Stomach (tissue), 4 donors: Measurements from ENCODE around the gene CYP46A1.

Source experiments
- POLR2A ChIP-seq, 4 donors: fragments of 450-650 bp; IDR thresholded peaks; one replicate each; pipeline ENCODE4 v1.6.1; 2016; ENCODE audit warnings: antibody characterized with exemption in 4 of 4, control low read depth in 2 of 4, mild to moderate bottlenecking in 1 of 4, moderate library complexity in 1 of 4
- TF ChIP-seq, protein P1 (sequence below), 7 experiments: fragments of 450-650 bp in 4 of 7; fragments of 200-600 bp in 3 of 7; sonication (generic) in 3 of 7; IDR thresholded peaks; one replicate each; pipeline ENCODE4 v1.5.1; 2016 to 2019; ENCODE audit warnings: antibody characterized with exemption in 7 of 7, control low read depth in 2 of 7, mild to moderate bottlenecking in 1 of 7

DNA sequence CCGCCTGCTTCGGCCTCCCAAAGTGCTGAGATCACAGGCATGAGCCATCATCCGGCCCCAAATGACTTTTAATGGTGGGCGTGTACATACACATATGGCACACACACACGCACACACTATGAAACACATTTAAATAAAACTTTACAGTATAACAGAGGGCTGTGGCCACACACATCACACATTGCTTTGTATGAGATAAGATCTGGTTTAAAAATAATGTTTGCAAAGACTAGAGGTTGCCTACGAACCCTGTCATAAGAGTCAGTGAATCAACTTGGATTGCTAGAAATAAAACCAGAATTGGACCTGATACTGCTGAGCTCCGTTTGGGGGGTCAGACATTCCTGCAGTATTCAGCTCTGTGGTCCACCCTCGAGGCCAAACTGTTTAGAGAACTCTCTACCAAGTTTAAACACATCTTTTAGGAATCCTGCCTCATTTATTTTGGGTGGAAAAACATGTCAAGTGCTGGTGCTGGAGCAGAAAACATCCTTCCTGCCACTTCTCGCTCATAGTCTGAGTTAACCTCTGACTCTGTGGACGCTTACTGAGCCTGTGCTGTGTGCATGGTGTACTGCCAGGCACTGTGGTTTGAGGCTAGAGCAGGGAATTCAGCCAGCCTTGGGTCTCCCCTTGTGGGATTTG is 61.3 kb downstream of the CYP46A1 start:
- TF ChIP-seq, protein P1, sequence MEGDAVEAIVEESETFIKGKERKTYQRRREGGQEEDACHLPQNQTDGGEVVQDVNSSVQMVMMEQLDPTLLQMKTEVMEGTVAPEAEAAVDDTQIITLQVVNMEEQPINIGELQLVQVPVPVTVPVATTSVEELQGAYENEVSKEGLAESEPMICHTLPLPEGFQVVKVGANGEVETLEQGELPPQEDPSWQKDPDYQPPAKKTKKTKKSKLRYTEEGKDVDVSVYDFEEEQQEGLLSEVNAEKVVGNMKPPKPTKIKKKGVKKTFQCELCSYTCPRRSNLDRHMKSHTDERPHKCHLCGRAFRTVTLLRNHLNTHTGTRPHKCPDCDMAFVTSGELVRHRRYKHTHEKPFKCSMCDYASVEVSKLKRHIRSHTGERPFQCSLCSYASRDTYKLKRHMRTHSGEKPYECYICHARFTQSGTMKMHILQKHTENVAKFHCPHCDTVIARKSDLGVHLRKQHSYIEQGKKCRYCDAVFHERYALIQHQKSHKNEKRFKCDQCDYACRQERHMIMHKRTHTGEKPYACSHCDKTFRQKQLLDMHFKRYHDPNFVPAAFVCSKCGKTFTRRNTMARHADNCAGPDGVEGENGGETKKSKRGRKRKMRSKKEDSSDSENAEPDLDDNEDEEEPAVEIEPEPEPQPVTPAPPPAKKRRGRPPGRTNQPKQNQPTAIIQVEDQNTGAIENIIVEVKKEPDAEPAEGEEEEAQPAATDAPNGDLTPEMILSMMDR (IDR thresholded peaks at IDR 0.05) = no peak
- TF ChIP-seq POLR2A (IDR thresholded peaks at IDR 0.05) = no peak
